PFSK-1 (cell line): Measurements from ENCODE around the gene ZNF217.

Experiments used
- POLR2AphosphoS5 ChIP-seq: IDR thresholded peaks from 2 replicates; pipeline ENCODE4 v1.6.1; 2012; ENCODE audit warnings: low read depth, mild to moderate bottlenecking, control low read depth, low read length, moderate library complexity
- SIN3A ChIP-seq: IDR thresholded peaks from 2 replicates; pipeline ENCODE4 v1.6.1; 2012; ENCODE audit warnings: mild to moderate bottlenecking, low read length, moderate library complexity, borderline replicate concordance; ENCODE audit not compliant: insufficient read depth
- TAF1 ChIP-seq: IDR thresholded peaks from 2 replicates; pipeline ENCODE4 v1.6.1; 2012; ENCODE audit warnings: low read length, control low read depth, borderline replicate concordance; ENCODE audit not compliant: insufficient read depth
- TF ChIP-seq, protein P1 (sequence below), 2 experiments: IDR thresholded peaks; 2 replicates each; pipeline versions ENCODE4 v1.6.1 to v1.8.0; 2011 to 2012; ENCODE audit warnings: low read depth in 2 of 2, low read length in 2 of 2, control low read depth in 1 of 2, inconsistent platforms in 1 of 2, mild to moderate bottlenecking in 1 of 2, moderate library complexity in 1 of 2; ENCODE audit not compliant: insufficient read depth in 1 of 2

DNA sequence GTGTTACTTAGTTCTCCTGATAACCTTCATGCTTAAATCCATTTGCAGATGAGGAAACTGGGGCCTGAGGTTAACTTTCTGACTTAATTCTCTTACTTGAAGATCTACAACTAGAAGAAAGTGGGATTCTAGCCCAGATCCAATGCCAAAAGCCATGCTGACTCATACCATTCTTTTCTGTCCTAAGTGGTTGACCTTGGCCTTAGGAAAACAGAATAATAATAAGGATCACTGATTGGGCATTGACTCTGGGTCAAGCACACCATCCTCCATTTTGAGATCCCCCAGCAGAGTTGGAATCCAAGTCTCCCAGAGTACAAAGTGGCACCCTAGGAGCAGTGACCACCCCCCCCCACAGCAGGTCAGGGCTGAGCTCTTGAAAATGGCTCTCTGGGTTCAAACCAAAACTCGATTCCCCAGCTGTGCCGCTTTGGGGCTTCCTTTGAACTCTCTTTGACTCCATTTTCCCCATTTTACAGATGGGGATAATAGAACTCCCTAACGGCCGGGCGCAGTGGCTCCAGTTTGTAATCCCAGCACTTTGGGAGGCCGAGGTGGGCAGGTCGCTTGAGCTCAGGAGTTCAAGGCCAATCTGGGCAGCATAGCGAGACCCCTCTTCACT is 12.8 kb upstream of the ZNF217 start:
- TF ChIP-seq POLR2AphosphoS5: no peak
- TF ChIP-seq, protein P1, sequence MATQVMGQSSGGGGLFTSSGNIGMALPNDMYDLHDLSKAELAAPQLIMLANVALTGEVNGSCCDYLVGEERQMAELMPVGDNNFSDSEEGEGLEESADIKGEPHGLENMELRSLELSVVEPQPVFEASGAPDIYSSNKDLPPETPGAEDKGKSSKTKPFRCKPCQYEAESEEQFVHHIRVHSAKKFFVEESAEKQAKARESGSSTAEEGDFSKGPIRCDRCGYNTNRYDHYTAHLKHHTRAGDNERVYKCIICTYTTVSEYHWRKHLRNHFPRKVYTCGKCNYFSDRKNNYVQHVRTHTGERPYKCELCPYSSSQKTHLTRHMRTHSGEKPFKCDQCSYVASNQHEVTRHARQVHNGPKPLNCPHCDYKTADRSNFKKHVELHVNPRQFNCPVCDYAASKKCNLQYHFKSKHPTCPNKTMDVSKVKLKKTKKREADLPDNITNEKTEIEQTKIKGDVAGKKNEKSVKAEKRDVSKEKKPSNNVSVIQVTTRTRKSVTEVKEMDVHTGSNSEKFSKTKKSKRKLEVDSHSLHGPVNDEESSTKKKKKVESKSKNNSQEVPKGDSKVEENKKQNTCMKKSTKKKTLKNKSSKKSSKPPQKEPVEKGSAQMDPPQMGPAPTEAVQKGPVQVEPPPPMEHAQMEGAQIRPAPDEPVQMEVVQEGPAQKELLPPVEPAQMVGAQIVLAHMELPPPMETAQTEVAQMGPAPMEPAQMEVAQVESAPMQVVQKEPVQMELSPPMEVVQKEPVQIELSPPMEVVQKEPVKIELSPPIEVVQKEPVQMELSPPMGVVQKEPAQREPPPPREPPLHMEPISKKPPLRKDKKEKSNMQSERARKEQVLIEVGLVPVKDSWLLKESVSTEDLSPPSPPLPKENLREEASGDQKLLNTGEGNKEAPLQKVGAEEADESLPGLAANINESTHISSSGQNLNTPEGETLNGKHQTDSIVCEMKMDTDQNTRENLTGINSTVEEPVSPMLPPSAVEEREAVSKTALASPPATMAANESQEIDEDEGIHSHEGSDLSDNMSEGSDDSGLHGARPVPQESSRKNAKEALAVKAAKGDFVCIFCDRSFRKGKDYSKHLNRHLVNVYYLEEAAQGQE (IDR thresholded peaks at IDR 0.05; ENCODE audit: insufficient read depth in 1 of 2, low read depth in 2 of 2, low read length in 2 of 2): no peak
- TF ChIP-seq TAF1: no peak
- TF ChIP-seq SIN3A: no peak
